ENCODE data around the gene ALDH8A1. TPM values are rescaled to one million over a fixed set of nuclear protein-coding genes. Genes with fewer than 3 reads are reported as not detected.

The ALDH8A1 gene
- polyA plus RNA-seq, 3 donors: 0.77 TPM; not detected in 2

- TF ChIP-seq CTCF (IDR thresholded peaks at IDR 0.05): no peak
- Histone ChIP-seq H3K27ac (ENCODE audit: low read depth in 1 of 2, low read length in 2 of 2) (no peak overlapping the region), H4K20me1 (ENCODE audit: insufficient read depth, low read length) (no peaks in the 10 kb centered on the region), H2AFZ (ENCODE audit: insufficient read depth, low read depth, low read length, poor library complexity, severe bottlenecking) (no peak overlapping the region), H3K27me3 (ENCODE audit: control insufficient read depth in 2 of 2, insufficient read depth in 2 of 2, low read length in 2 of 2) (no peaks in the 10 kb centered on the region), H3K4me1 (ENCODE audit: control insufficient read depth in 1 of 2, insufficient read depth in 2 of 2, low read length in 2 of 2) (no peaks in the 10 kb centered on the region), H3K9me3 (replicated peaks in 1 of 2; ENCODE audit: control insufficient read depth in 1 of 2, insufficient read depth in 1 of 2, low read length in 2 of 2) (no peaks in the 10 kb centered on the region), H3K4me3 (replicated peaks in 1 of 3; ENCODE audit: low read depth in 2 of 3, low read length in 3 of 3) (no peak overlapping the region), H3K36me3 (replicated peaks in 1 of 2; ENCODE audit: control insufficient read depth in 1 of 2, insufficient read depth in 2 of 2, low read length in 2 of 2) (peaks cover 41 to 97% of the 10 kb centered on the region in 2 donors), H3K4me2 (replicated peaks; ENCODE audit: extremely low read depth, low read length, poor library complexity, severe bottlenecking) (no peak overlapping the region), H3K79me2 (ENCODE audit: insufficient read depth, low read length) (no peaks in the 10 kb centered on the region), H3K9ac (ENCODE audit: insufficient read depth, low read length, poor library complexity, severe bottlenecking) (no peak overlapping the region)
- H3K4me1 Mint-ChIP-seq: no peaks in the 10 kb centered on the region
- DNase-seq: no peak
- no peak overlapping the region for H3K4me3 Mint-ChIP-seq
- no peaks in the 10 kb centered on the region for H3K27me3 Mint-ChIP-seq (ENCODE audit: low read depth in 3 of 3)
- no peak overlapping the region for H3K27ac Mint-ChIP-seq
- H3K36me3 Mint-ChIP-seq: peaks cover 59 to 75% of the 10 kb centered on the region in 2 donors
- WGBS (ENCODE audit: insufficient coverage): no CpG with 5 or more reads among the region's 1 CpG
- H3K9me3 Mint-ChIP-seq: peaks cover 0 to 7% (median 0%) of the 10 kb centered on the region in 7 donors
- intact Hi-C loops (cut with micrococcal nuclease): no loop called here
Observed at GRCh38 chr6:134974370-134974769, 24.5 kb upstream of the ALDH8A1 start.

GRCh38 chr6:134967711-134968110 is 17.8 kb upstream of the ALDH8A1 start:
- Mint-ChIP-seq H3K27ac (no peak overlapping the region), H3K36me3 (peaks cover 61 to 78% of the 10 kb centered on the region in 2 donors), H3K27me3 (ENCODE audit: low read depth in 3 of 3) (no peaks in the 10 kb centered on the region), H3K4me3 (no peak overlapping the region), H3K4me1 (no peaks in the 10 kb centered on the region), H3K9me3 (no peaks in the 10 kb centered on the region)
- Histone ChIP-seq H3K79me2 (ENCODE audit: insufficient read depth, low read length) (no peaks in the 10 kb centered on the region), H3K27me3 (ENCODE audit: control insufficient read depth in 2 of 2, insufficient read depth in 2 of 2, low read length in 2 of 2) (no peaks in the 10 kb centered on the region), H3K27ac (ENCODE audit: low read depth in 1 of 2, low read length in 2 of 2) (no peak overlapping the region), H2AFZ (ENCODE audit: insufficient read depth, low read depth, low read length, poor library complexity, severe bottlenecking) (no peak overlapping the region), H4K20me1 (ENCODE audit: insufficient read depth, low read length) (no peaks in the 10 kb centered on the region), H3K36me3 (replicated peaks in 1 of 2; ENCODE audit: control insufficient read depth in 1 of 2, insufficient read depth in 2 of 2, low read length in 2 of 2) (peaks cover 31 to 91% of the 10 kb centered on the region in 2 donors), H3K4me3 (replicated peaks in 1 of 3; ENCODE audit: low read depth in 2 of 3, low read length in 3 of 3) (no peak overlapping the region), H3K4me2 (replicated peaks; ENCODE audit: extremely low read depth, low read length, poor library complexity, severe bottlenecking) (no peak overlapping the region), H3K9ac (ENCODE audit: insufficient read depth, low read length, poor library complexity, severe bottlenecking) (no peak overlapping the region), H3K4me1 (ENCODE audit: control insufficient read depth in 1 of 2, insufficient read depth in 2 of 2, low read length in 2 of 2) (no peaks in the 10 kb centered on the region), H3K9me3 (replicated peaks in 1 of 2; ENCODE audit: control insufficient read depth in 1 of 2, insufficient read depth in 1 of 2, low read length in 2 of 2) (no peaks in the 10 kb centered on the region)
- DNase-seq: no peak
- no CpG with 5 or more reads among the region's 1 CpG for WGBS (ENCODE audit: insufficient coverage)
- intact Hi-C loops (cut with micrococcal nuclease): no loop called here
- no peak for TF ChIP-seq CTCF (IDR thresholded peaks at IDR 0.05)

Measured in CD14-positive monocyte (primary cell).